ENCODE measurements around the gene BMAL1. TPM values are rescaled to one million over a fixed set of nuclear protein-coding genes. Genes with fewer than 3 reads are reported as not detected.

Gene BMAL1
- total RNA-seq, 2 experiments from 2014 or later = 28.2 to 29.0 TPM

DNA sequence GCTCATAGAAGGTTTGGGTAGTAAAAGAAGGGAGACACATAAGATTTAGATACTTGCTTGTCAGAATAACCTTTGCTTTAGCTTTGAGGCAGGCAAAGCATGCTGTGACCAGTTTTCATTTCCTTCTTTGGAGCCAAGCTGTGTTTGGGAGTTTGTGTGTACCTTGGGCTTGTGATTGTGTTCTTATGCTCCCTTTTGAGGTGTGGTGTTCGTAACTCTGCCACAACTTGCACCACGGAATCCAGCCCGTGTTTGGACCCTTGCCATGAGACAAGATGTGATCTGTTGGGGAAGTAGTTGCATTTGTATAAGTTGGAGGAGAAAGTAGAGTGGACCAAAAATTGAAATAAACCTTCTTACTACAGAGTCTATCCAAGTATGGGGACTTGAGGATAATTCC lies 34.0 kb downstream of the BMAL1 start:
- Mint-ChIP-seq H3K27ac (no peak overlapping the region), H3K27me3 (ENCODE audit: low read depth) (no peaks in the 10 kb centered on the region), H3K4me1 (ENCODE audit: low read depth) (peaks cover 44% of the 10 kb centered on the region), H3K9me3 (no peaks in the 10 kb centered on the region), H3K36me3 (ENCODE audit: low read depth) (peaks cover 21% of the 10 kb centered on the region), H3K4me3 (no peak overlapping the region)
- no peak for DNase-seq
- CTCF ChIA-PET = interaction anchor here (1.2 kb wide), 1 partner anchor 57 kb away, joined by 4 read pairs; no protein-coding TSS in a partner anchor
- intact Hi-C loops (cut with micrococcal nuclease) = no loop called here

DNA sequence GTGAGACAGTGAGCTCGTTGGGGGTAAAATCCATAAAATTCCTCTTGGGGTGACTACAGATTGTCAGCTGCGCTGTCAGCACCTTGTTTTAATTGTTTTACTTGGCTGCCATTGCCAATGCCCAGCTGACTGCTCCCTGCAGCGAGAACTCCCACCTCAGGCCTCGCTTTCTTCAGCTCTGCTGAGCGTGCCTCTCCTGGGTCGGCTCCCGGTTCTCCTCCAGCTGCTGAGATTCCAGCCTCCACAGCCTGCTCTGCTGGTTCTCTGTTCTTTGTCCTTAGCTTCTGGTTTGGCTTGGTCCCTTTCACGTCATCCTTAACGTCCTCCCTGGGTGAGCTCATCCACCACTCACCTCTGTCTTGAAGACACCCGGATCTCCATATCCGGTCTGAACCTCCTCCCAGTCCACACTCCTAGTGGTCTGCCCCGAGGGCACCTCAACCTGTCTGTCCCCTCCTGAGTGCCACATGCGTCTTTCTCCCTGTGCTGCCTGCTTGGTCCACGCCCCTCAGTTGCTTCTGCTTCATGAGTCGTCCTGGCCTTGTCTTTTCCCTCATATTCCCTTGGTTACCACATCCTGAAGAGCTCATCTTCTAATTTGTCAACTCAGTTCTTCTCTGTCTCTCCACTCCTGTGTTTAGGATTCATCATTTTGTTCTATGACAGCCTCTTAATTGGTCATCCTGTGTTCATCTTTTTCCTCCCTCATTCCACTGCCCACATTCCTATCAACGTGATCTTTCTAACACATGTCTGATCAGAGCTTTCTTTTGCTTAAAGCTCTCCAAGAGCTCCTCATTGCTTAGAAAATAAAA lies 35.6 kb downstream of the BMAL1 start:
- H3K4me1 Mint-ChIP-seq (ENCODE audit: low read depth) = peaks cover 59% of the 10 kb centered on the region
- H3K36me3 Mint-ChIP-seq (ENCODE audit: low read depth) = peaks cover 21% of the 10 kb centered on the region
- CTCF ChIA-PET = interaction anchor here (1.3 to 4.1 kb wide), 2 partner anchors 22 to 25 kb away, joined by 3 to 24 read pairs; no protein-coding TSS in a partner anchor
- no peak overlapping the region for H3K4me3 Mint-ChIP-seq
- H3K27me3 Mint-ChIP-seq (ENCODE audit: low read depth) = no peaks in the 10 kb centered on the region
- intact Hi-C loops (cut with micrococcal nuclease) = no loop called here
- H3K27ac Mint-ChIP-seq = no peak overlapping the region
- no peak for DNase-seq
- no peaks in the 10 kb centered on the region for H3K9me3 Mint-ChIP-seq

DNA sequence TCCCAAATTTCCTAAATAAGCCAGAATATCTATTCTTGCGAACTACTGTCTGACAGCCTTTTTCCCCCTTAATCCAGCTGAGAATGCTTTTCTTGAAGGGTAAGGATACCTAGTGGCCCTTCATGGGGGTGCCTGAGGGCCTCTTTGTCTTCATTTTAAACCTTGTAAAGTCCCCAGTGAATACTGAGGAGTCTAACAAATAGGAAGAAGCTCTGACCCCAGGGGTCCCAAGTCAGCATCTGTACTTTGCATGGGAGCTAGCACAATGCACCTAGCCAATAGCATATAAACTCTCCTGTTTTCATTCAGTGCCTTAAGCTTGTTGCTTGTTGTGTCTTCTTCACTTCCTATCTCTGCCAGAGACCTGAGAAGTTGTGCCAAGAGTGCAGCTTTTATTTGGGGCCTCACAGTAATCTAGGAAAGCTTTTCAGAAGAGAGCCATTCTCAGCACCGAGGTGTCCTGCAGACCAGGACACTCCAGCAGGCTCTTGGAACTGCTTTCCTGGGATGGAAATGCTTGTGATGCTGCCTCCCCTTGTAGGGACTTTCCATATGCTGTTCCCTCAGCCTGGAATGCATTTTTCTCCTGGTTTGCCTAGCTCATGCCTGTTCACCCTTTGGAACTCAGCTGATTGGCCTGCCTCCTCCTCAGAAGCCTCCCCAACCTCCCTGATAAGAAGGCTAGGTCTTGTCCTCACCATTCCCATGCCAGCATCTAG lies 37.2 kb downstream of the BMAL1 start:
- no peak overlapping the region for H3K27ac Mint-ChIP-seq
- H3K9me3 Mint-ChIP-seq = no peaks in the 10 kb centered on the region
- DNase-seq = no peak
- H3K36me3 Mint-ChIP-seq (ENCODE audit: low read depth) = peaks cover 21% of the 10 kb centered on the region
- intact Hi-C loops (cut with micrococcal nuclease) = loop anchor here (5.0 kb wide), 1 partner anchor 38 kb away; the partner anchor contains the start of gene BMAL1
- CTCF ChIA-PET = interaction anchor here (1.0 to 4.1 kb wide), 3 partner anchors 15 to 36 kb away, joined by 3 to 24 read pairs (median 3); no protein-coding TSS in a partner anchor
- H3K4me3 Mint-ChIP-seq = no peak overlapping the region
- H3K27me3 Mint-ChIP-seq (ENCODE audit: low read depth) = no peaks in the 10 kb centered on the region
- H3K4me1 Mint-ChIP-seq (ENCODE audit: low read depth) = peaks cover 67% of the 10 kb centered on the region

DNA sequence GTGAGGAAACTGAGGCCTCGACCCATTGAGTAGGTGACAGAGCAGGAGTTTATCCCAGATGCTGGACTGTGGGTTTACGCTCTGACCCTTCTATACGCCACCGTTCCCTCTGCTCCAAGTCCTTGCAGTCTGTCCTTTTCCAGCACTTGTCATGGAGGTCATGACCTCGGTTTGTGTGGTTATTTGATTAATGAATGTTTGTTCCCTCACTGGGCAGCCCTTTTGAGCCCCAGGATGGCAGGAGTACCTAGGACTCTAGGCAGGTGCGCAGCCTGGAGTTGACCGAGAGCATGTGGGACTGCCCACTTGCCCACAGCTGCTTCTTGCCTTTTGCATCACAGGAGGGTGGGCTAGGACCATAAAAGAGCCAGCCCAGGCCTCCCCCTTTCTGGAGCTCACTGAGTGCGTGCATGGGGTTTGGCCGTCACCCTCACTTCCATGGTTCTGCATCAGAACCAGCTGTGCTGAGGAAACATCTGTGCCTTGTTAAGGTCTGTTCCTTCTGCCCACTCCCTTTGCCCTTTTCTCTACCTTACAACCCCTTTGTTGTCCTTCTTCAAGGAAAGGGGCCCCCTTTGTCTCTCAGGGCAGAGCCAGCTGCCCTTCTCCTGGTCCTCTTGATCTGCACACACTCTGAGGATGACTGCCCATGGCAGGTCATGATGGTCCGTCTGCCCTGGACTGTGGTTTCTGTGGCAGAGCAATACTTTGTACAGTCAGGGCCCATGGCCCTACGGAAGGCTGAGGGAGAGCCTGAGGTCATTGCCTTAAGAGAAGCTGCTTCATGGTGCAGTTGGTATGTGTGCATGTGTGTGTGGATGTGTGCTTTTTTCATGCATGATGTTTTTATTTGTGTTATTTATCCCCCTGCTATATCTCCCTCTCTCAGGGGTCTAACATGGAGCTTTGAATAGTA lies 38.2 kb downstream of the BMAL1 start:
- no peak overlapping the region for H3K4me3 Mint-ChIP-seq
- CTCF ChIA-PET = interaction anchor here (1.0 to 4.1 kb wide), 3 partner anchors 16 to 37 kb away, joined by 3 to 24 read pairs (median 3); no protein-coding TSS in a partner anchor
- no peak for DNase-seq
- no peaks in the 10 kb centered on the region for H3K9me3 Mint-ChIP-seq
- no peaks in the 10 kb centered on the region for H3K27me3 Mint-ChIP-seq (ENCODE audit: low read depth)
- intact Hi-C loops (cut with micrococcal nuclease) = loop anchor here (5.0 kb wide), 1 partner anchor 38 kb away; the partner anchor contains the start of gene BMAL1
- H3K4me1 Mint-ChIP-seq (ENCODE audit: low read depth) = peaks cover 73% of the 10 kb centered on the region
- H3K27ac Mint-ChIP-seq = no peak overlapping the region
- peaks cover 14% of the 10 kb centered on the region for H3K36me3 Mint-ChIP-seq (ENCODE audit: low read depth)

DNA sequence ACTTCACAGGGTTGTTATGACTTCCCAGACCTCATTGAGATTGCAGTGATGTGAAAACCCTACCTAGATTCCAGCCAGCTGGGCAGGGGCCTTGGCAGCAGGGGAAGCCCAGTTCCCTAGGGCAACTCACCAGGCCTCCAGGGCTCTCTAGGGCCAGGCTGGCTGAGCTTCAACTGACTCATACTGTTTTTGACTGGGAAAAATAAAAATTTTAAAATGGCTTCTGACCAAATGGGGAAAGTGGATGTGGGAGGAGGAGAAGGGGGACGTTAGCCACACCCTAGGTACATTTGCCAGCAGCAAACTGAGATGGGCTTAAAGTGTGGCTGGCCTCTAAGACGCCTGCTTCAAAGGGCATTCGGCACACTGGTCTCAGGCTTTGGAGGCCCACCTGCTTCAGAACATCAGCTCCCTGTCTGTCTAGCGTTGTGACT lies 39.0 kb downstream of the BMAL1 start:
- peak overlapping the region; percentile 33 for H3K27ac Mint-ChIP-seq
- H3K27me3 Mint-ChIP-seq (ENCODE audit: low read depth) = no peaks in the 10 kb centered on the region
- intact Hi-C loops (cut with micrococcal nuclease) = loop anchor here (5.0 kb wide), 1 partner anchor 39 kb away; the partner anchor contains the start of gene BMAL1
- H3K36me3 Mint-ChIP-seq (ENCODE audit: low read depth) = peaks cover 6% of the 10 kb centered on the region
- no peak overlapping the region for H3K4me3 Mint-ChIP-seq
- CTCF ChIA-PET = interaction anchor here (4.1 kb wide), 1 partner anchor 19 kb away, joined by 24 read pairs; no protein-coding TSS in a partner anchor
- peak; percentile 26 for DNase-seq
- peaks cover 68% of the 10 kb centered on the region for H3K4me1 Mint-ChIP-seq (ENCODE audit: low read depth)
- H3K9me3 Mint-ChIP-seq = no peaks in the 10 kb centered on the region

DNA sequence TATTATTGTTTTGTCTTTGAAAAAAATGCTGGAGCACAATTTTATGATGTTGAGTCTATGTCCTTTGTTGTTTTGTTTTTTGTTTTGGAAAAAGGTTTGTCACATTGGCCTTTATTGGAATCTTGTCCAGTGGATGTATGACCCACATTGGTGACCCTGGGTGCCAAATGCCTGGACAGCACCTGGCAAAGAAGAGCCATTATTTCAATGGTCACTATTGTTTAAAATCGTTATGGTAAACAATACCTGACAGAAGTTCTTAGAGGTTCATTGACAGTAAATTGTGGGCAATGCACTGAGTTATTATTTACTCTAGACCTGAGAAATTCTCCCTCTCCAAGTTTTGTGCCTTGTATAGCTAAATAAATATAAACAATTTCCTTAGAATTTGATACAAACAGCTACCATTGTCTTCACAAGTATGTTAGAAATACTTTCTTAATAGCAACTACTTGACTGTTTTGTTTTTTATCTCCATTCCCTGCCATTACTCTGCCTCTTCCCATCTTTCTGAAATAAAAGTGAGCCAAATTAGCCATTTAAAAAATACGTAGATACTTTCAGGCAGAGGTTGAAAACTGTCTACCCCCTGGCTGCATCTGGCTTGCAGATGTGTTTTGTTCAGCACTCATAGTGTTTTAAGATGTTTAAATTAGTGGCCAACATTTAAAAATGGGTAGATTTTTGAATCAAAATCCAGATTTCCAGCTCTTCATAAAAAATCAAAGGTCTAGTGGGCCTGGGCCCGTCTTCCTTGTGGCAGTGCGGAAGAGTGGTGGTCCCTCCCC lies 39.9 kb downstream of the BMAL1 start:
- Mint-ChIP-seq H3K27ac (no peak overlapping the region), H3K27me3 (ENCODE audit: low read depth) (no peaks in the 10 kb centered on the region), H3K4me3 (no peak overlapping the region), H3K36me3 (ENCODE audit: low read depth) (peaks cover 4% of the 10 kb centered on the region), H3K4me1 (ENCODE audit: low read depth) (peaks cover 69% of the 10 kb centered on the region), H3K9me3 (no peaks in the 10 kb centered on the region)
- no peak for DNase-seq
- CTCF ChIA-PET = interaction anchor here (1.1 to 2.1 kb wide), 2 partner anchors 9 to 18 kb away, joined by 4 to 9 read pairs; no protein-coding TSS in a partner anchor
- intact Hi-C loops (cut with micrococcal nuclease) = loop anchor here (2.0 to 5.0 kb wide), 2 partner anchors 31 to 40 kb away; partner anchors contain the start of gene BMAL1

DNA sequence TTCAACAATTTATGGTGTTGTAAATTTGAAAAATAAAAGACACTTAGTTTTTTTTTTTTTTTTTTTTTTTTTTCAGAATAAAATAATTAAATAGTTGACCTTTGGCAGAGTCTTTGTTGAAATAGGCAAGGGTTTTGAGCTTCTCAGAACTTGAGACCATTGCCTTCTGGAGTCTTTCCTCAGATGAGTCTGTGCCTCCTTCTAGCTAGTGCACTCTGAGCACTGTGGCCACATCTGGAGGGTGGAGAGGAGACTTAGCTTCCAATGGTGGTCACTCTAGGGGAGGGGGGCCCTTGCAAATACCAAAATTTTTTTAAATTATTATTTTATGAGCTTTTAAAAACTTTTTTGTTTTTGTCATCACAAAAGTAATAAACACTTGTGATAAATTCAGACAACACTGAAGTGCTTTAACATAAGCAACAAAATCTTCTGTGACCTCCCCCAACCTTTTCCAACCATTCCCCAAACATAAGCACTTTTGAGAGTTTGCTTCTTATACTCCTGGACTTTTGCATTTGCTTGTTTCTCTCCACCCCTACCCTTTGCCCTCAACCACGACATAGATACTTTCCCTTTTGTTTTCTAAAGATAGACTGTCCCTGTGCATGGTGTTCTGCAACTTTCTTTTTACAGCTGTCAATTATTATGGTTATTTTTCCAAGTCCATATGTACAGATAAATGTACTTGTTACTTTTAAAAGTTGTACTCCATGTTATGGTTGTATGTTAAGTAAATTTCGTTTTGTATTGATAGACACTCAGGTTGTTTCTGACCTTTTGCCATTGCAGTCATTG lies 41.1 kb downstream of the BMAL1 start:
- H3K36me3 Mint-ChIP-seq (ENCODE audit: low read depth) = no peaks in the 10 kb centered on the region
- peaks cover 60% of the 10 kb centered on the region for H3K4me1 Mint-ChIP-seq (ENCODE audit: low read depth)
- DNase-seq = no peak
- H3K9me3 Mint-ChIP-seq = no peaks in the 10 kb centered on the region
- H3K4me3 Mint-ChIP-seq = peak overlapping the region; percentile 36
- intact Hi-C loops (cut with micrococcal nuclease) = loop anchor here (2.0 to 5.0 kb wide), 2 partner anchors 32 to 41 kb away; partner anchors contain the start of gene BMAL1
- H3K27me3 Mint-ChIP-seq (ENCODE audit: low read depth) = no peaks in the 10 kb centered on the region
- CTCF ChIA-PET = interaction anchor here (0.9 to 2.1 kb wide), 3 partner anchors 8 to 17 kb away, joined by 4 to 9 read pairs (median 4); no protein-coding TSS in a partner anchor
- H3K27ac Mint-ChIP-seq = peak overlapping the region; percentile 43

DNA sequence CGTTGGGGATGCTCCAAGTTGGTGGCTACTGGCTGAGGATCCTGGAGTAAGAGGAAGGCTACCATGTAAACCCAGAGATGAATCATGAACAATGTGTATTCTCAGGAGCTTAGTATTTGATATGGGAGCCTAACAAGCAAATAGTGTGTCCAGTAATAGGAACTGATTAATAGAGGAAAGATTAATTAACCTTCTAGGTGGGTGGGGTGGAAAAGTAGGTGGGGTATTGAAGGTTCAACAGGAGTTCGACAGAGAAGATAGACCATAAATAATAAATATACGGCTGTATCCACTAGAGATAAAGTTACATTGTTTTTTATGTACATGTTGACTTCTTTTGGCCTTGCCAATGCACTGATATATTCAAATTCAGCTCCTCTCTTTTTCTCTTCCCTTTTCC lies 43.1 kb downstream of the BMAL1 start:
- intact Hi-C loops (cut with micrococcal nuclease) = no loop called here
- peaks cover 49% of the 10 kb centered on the region for H3K4me1 Mint-ChIP-seq (ENCODE audit: low read depth)
- no peak overlapping the region for H3K27ac Mint-ChIP-seq

DNA sequence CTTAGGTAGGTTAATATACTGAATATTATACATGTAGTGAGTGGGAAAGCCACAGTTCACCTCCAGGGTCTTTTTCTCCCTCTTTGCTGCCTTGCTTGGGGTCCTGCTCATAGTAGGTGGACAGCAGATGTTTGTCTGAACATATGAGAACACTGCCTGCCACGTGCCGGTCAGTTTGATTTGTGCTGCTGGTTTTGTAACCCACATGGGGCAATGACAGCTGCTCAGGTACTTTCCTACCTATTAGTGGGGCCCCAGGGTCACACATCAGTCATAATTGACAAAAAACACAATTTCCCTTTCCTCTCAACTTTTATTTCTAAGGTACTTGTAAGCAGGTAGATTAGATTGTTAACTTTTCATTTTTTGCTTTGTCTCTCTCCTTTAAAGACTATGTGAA lies 43.8 kb downstream of the BMAL1 start:
- CTCF ChIA-PET = interaction anchor here (1.9 kb wide), 1 partner anchor 13 kb away, joined by 5 read pairs; no protein-coding TSS in a partner anchor
- Mint-ChIP-seq H3K27me3 (ENCODE audit: low read depth) (no peaks in the 10 kb centered on the region), H3K27ac (no peak overlapping the region), H3K36me3 (ENCODE audit: low read depth) (peaks cover 7% of the 10 kb centered on the region), H3K4me3 (no peak overlapping the region), H3K9me3 (no peaks in the 10 kb centered on the region), H3K4me1 (ENCODE audit: low read depth) (peaks cover 43% of the 10 kb centered on the region)
- intact Hi-C loops (cut with micrococcal nuclease) = no loop called here
- no peak for DNase-seq

More for the DNA sequence above, 43.1 kb downstream of the BMAL1 start:
- peaks cover 7% of the 10 kb centered on the region for H3K36me3 Mint-ChIP-seq (ENCODE audit: low read depth)
- DNase-seq = no peak
- no peak overlapping the region for H3K4me3 Mint-ChIP-seq
- no peaks in the 10 kb centered on the region for H3K27me3 Mint-ChIP-seq (ENCODE audit: low read depth)
- H3K9me3 Mint-ChIP-seq = no peaks in the 10 kb centered on the region
- CTCF ChIA-PET = interaction anchor here (1.9 kb wide), 1 partner anchor 14 kb away, joined by 5 read pairs; no protein-coding TSS in a partner anchor

DNA sequence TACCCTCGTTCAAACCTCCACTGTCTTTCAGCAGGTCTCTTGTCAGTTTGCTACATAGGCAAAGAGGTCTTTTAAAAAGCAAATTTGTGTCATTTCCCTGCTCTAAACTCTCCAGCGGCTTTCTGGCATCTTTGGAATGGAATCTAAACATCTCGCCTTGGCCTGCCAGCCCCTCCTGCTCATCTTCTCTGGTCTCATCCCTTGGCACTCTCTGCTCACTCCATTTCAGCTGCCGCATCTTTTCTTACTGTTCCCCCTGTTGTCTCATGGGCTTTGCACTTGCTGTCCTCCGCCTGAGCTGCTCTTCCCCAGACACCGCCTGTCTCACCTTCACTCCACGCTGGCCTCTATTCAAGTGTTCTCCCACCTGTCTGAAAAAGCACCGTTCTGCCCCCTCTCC lies 46.6 kb downstream of the BMAL1 start:
- Mint-ChIP-seq H3K27ac (no peak overlapping the region), H3K36me3 (ENCODE audit: low read depth) (peaks cover 10% of the 10 kb centered on the region), H3K27me3 (ENCODE audit: low read depth) (no peaks in the 10 kb centered on the region), H3K4me1 (ENCODE audit: low read depth) (peaks cover 19% of the 10 kb centered on the region), H3K4me3 (no peak overlapping the region), H3K9me3 (no peaks in the 10 kb centered on the region)
- no peak for DNase-seq
- intact Hi-C loops (cut with micrococcal nuclease) = no loop called here
- CTCF ChIA-PET = no interaction called here
